Adipose tissue (tissue), 3 donors: ENCODE results near the gene SCARB1. TPM values are rescaled to one million over a fixed set of nuclear protein-coding genes. Genes with fewer than 3 reads are reported as not detected.

Experiments
- H3K27ac ChIP-seq: one replicate; pipeline ENCODE4 v1.5.1; 2013; ENCODE audit warnings: low read depth, low read length
- WGBS, 3 donors: extraction: QIAGEN DNeasy Blood & Tissue Kit; methylation state at CpG; one replicate each; pipeline ENCODE4 v1.1.7; 2013; 5-methylcytosine and 5-hydroxymethylcytosine counted together
- polyA plus RNA-seq, 3 donors: library from polyadenylated mRNA; stranded (reverse); fragments of 200-250 nt; gene quantifications; one replicate each; pipeline ENCODE4 v1.2.3, GENCODE V29; 2013
- donor health status: healthy with polysubstance abuse.
- donor health status: Bipolar disorder and iron deficiency.
- donor health status: healthy.

SCARB1 gene
- polyA plus RNA-seq, 3 donors: 10.1 to 54.9 (median 22.7) TPM

- H3K27ac ChIP-seq: no peak overlapping the region
- WGBS, 3 donors: 63 to 82% (median 76%) methylated on average over 4 of the region's 4 CpGs
Observed at GRCh38 chr12:124832856-124833255, 30.8 kb downstream of the SCARB1 start.

GRCh38 chr12:124831590-124831989, 32.1 kb downstream of the SCARB1 start:
- WGBS, 3 donors: 95 to 98% (median 95%) methylated on average over 8 of the region's 8 CpGs
- H3K27ac ChIP-seq: no peak overlapping the region

- WGBS, 3 donors: 97 to 99% (median 98%) methylated on average over 6 of the region's 6 CpGs
- H3K27ac ChIP-seq: no peak overlapping the region
Observed at GRCh38 chr12:124830306-124830705, 33.4 kb downstream of the SCARB1 start.

GRCh38 chr12:124829708-124830304, 33.9 kb downstream of the SCARB1 start:
- WGBS, 3 donors: 91 to 98% (median 94%) methylated on average over 4 of the region's 4 CpGs
- no peak overlapping the region for H3K27ac ChIP-seq

- WGBS, 3 donors: 65 to 86% (median 77%) methylated on average over 9 of the region's 9 CpGs
Observed at GRCh38 chr12:124829008-124829707, 34.5 kb downstream of the SCARB1 start.

GRCh38 chr12:124828264-124829007, 35.2 kb downstream of the SCARB1 start:
- H3K27ac ChIP-seq: no peak overlapping the region
- 69 to 82% (median 81%) methylated on average over 18 of the region's 18 CpGs for WGBS, 3 donors

More at GRCh38 chr12:124829008-124829707, 34.5 kb downstream of the SCARB1 start:
- H3K27ac ChIP-seq: no peak overlapping the region

GRCh38 chr12:124827588-124828184, 36.0 kb downstream of the SCARB1 start:
- no peak overlapping the region for H3K27ac ChIP-seq
- WGBS, 3 donors: 85 to 90% (median 87%) methylated on average over 15 of the region's 15 CpGs

- H3K27ac ChIP-seq: no peak overlapping the region
- 68 to 93% (median 80%) methylated on average over 8 of the region's 8 CpGs for WGBS, 3 donors
Observed at GRCh38 chr12:124824195-124824594, 39.5 kb downstream of the SCARB1 start.

- WGBS, 3 donors: 87 to 90% (median 89%) methylated on average over 16 of the region's 16 CpGs
- no peak overlapping the region for H3K27ac ChIP-seq
Observed at GRCh38 chr12:124823272-124823970, 40.2 kb downstream of the SCARB1 start.

- no peak overlapping the region for H3K27ac ChIP-seq
- 92 to 99% (median 97%) methylated on average over 6 of the region's 6 CpGs for WGBS, 3 donors
Observed at GRCh38 chr12:124822218-124822617, 41.4 kb downstream of the SCARB1 start.

- 87 to 92% (median 90%) methylated on average over 16 of the region's 16 CpGs for WGBS, 3 donors
- no peak overlapping the region for H3K27ac ChIP-seq
Observed at GRCh38 chr12:124821252-124822200, 42.1 kb downstream of the SCARB1 start.

GRCh38 chr12:124820199-124820598, 43.5 kb downstream of the SCARB1 start:
- WGBS, 3 donors: 92 to 94% (median 93%) methylated on average over 9 of the region's 9 CpGs
- H3K27ac ChIP-seq: no peak overlapping the region

GRCh38 chr12:124819525-124819924, 44.1 kb downstream of the SCARB1 start:
- 94 to 96% (median 95%) methylated on average over 10 of the region's 10 CpGs for WGBS, 3 donors
- H3K27ac ChIP-seq: no peak overlapping the region

- WGBS, 3 donors: 79 to 98% (median 88%) methylated on average over 5 of the region's 5 CpGs
- no peak overlapping the region for H3K27ac ChIP-seq
Observed at GRCh38 chr12:124819080-124819479, 44.6 kb downstream of the SCARB1 start.

- H3K27ac ChIP-seq: no peak overlapping the region
- 94 to 96% (median 96%) methylated on average over 31 of the region's 31 CpGs for WGBS, 3 donors
Observed at GRCh38 chr12:124817076-124818000, 46.3 kb downstream of the SCARB1 start.

GRCh38 chr12:124816295-124816854, 47.3 kb downstream of the SCARB1 start:
- 87 to 91% (median 91%) methylated on average over 15 of the region's 15 CpGs for WGBS, 3 donors
- H3K27ac ChIP-seq: no peak overlapping the region
